HUES48 (cell line): Measurements from ENCODE around the gene HCN2.

Source experiments
- H3K27ac ChIP-seq: one replicate; pipeline ENCODE4 v1.7.0; 2013; ENCODE audit warnings: low read depth, low read length, inconsistent platforms
- H3K27me3 ChIP-seq: 2 replicates; pipeline ENCODE4 v1.6.1; 2013; ENCODE audit warnings: mild to moderate bottlenecking, low read length; ENCODE audit not compliant: control insufficient read depth, insufficient read depth
- H3K36me3 ChIP-seq: 2 replicates; pipeline ENCODE4 v1.6.1; 2013; ENCODE audit warnings: low read length; ENCODE audit not compliant: control insufficient read depth, insufficient read depth
- H3K4me1 ChIP-seq: 2 replicates; pipeline ENCODE4 v1.6.1; 2013; ENCODE audit warnings: mild to moderate bottlenecking, low read length; ENCODE audit not compliant: control insufficient read depth, insufficient read depth
- H3K4me3 ChIP-seq: 2 replicates; pipeline ENCODE4 v1.5.1; 2013; ENCODE audit warnings: mild to moderate bottlenecking, low read depth, low read length
- H3K9ac ChIP-seq: 2 replicates; pipeline ENCODE4 v1.6.1; 2013; ENCODE audit warnings: mild to moderate bottlenecking, low read depth, low read length, moderate library complexity
- H3K9me3 ChIP-seq: 2 replicates; pipeline ENCODE4 v1.6.1; 2013; ENCODE audit warnings: low read length; ENCODE audit not compliant: control insufficient read depth, insufficient read depth

HCN2 gene

DNA sequence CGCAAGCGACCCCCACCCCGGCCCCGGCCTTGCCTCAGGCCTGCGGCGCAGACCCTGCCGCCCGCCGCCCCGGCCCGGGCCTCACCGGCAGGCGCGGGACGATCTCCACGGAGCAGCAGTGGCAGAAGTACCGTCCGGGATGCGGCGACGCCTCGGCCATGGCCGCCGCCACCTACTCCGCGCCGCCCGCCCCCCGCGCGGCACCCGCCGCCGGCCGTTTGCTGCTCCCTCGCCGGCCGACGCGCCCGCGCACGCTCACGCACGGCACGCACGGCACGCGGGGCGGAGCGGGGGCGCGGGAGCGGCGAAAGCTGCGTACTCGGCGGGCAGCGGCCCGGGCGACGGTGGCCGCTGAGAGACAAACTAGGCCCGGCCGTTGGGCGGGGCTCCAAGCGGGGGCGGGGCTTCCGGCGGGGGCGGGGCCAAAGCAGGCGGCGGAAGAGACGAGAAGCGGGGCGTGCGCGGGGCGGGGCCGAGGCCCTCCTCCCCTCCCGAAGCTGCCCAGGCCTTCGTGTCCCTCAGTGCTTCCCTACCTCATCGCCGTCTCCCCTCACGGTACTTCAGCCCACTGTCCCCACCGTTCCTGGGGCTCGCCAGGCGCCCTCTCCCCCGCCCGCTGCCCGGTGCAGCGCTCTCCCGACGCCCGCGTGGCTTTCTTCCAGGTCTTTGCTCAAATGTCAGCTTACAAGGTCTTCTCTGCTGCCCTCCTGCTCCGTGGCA is 73.4 kb downstream of the HCN2 start, which contains the start of gene RNF126:
Gene RNF126, minus strand, starts transcription at position 253 of the 720 bp plus-strand sequence. Its CDS starts 93 bp downstream, at position 160.
- peak within 1 kb of the TSS; percentile 85 for H3K9ac ChIP-seq
- no peaks in the 10 kb centered on the region for H3K36me3 ChIP-seq

DNA sequence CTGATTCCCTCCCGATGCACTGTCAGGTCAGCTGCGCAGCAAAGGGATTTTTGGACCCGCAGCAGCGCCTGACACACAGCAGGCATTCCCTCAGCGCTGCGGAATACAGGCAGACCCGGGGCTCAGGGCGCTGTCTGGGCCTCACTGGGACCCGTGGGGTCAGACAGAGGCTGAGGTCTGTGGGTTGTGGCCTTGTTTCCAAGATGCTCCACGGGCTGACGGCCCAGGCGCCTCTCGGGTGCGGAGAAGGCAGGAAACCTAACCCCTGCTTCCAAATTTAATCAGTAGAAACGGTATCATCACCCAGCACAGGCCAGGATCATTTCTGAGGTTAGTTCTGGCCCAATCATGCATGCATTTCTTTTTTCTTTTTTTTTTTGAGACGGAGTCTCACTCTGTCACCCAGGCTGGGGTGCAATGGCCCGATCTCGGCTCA is 74.0 kb downstream of the HCN2 start:
- Histone ChIP-seq H3K27ac (no peak overlapping the region), H3K9me3 (no peaks in the 10 kb centered on the region), H3K27me3 (no peaks in the 10 kb centered on the region; the same call in 1 of the 2 replicates), H3K4me1 (peaks cover 4% of the 10 kb centered on the region), H3K4me3 (peak overlapping the region; percentile 61), H3K9ac (no peak overlapping the region), H3K36me3 (no peaks in the 10 kb centered on the region)

More for the DNA sequence above, 73.4 kb downstream of the HCN2 start, which contains the start of gene RNF126:
- H3K27me3 ChIP-seq = no peaks in the 10 kb centered on the region; the same call in 1 of the 2 replicates
- H3K4me3 ChIP-seq = peak within 1 kb of the TSS; percentile 87
- H3K27ac ChIP-seq = peak within 1 kb of the TSS; percentile 78
- peaks cover 4% of the 10 kb centered on the region for H3K4me1 ChIP-seq
- no peaks in the 10 kb centered on the region for H3K9me3 ChIP-seq

DNA sequence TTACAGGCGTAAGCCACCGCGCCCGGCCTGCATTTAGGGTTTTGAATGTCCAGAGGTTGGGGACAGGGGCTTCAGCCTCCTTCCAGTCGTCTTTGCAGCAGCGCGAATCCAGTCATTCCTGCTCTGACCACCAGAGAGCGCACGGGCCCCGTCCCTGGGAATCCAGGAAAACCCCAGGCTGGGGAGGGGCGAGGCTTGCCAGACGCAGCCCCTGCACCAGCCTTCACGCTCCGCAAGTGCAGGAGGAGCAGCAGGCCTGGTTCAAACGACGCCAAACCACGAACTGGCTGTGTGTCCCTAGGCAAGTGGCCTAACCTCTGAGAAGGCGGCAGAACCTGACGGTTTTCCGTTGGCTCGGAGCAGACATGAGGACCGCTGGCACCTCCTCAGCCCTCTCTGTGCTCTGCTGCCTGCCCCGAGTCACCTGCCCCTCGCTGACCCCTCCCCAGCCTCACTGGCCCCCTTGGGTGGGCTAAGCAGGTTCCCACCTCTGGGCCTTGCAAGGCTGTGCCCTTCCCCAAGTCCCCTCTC is 75.3 kb downstream of the HCN2 start:
- Histone ChIP-seq H3K4me1 (peaks cover 4% of the 10 kb centered on the region), H3K27ac (no peak overlapping the region), H3K9ac (no peak overlapping the region), H3K9me3 (no peaks in the 10 kb centered on the region), H3K36me3 (no peaks in the 10 kb centered on the region), H3K27me3 (no peaks in the 10 kb centered on the region; the same call in 1 of the 2 replicates), H3K4me3 (no peak overlapping the region)
